ENCODE measurements around the gene LYRM9. TPM values are rescaled to one million over a fixed set of nuclear protein-coding genes. Genes with fewer than 3 reads are reported as not detected.

LYRM9 gene
- 1.4 to 1.9 TPM (median 1.6 TPM) in 5 replicates for total RNA-seq (2022; extraction: Qiagen RNA extraction; ENCODE audit: low read depth)

GRCh38 chr17:27892866-27893769, at the start of gene LYRM9:
Gene LYRM9 (minus strand): TSS chr17:27893365. CDS start chr17:27882694, 10,671 bp downstream.

Other genes starting within 250 kb of the LYRM9 start
- 0.15 to 0.22 TPM (median 0.19 TPM) in 5 replicates for gene NOS2, start 92.8 kb downstream of the LYRM9 start, total RNA-seq (2022; extraction: Qiagen RNA extraction; ENCODE audit: low read depth)
- gene NLK, start 149.3 kb upstream of the LYRM9 start, total RNA-seq (2022; extraction: Qiagen RNA extraction; ENCODE audit: low read depth) = 6.4 to 9.8 TPM (median 9.2 TPM) in 5 replicates

Measured in A549 treated with GW870086 at 1 μM for 4 hours (cell line).